OCI-LY7 (cell line): ENCODE data around the gene LRP1-AS.

Experiments
- EZH2phosphoT487 ChIP-seq: fragments of 200-600 bp; sonication (generic); IDR thresholded peaks from 2 replicates; pipeline ENCODE4 v1.6.1; 2018; ENCODE audit warnings: low read depth, borderline replicate concordance, mild to moderate bottlenecking, mixed run types, antibody characterized with exemption, low read length, moderate library complexity, mixed read lengths
- TF ChIP-seq, protein P1 (sequence below): fragments of 200-600 bp; sonication (generic); conservative IDR thresholded peaks from 2 replicates; pipeline ENCODE4 v1.5.1; 2014; ENCODE audit warnings: mild to moderate bottlenecking, antibody characterized with exemption, low read length, moderate library complexity, mixed read lengths

DNA sequence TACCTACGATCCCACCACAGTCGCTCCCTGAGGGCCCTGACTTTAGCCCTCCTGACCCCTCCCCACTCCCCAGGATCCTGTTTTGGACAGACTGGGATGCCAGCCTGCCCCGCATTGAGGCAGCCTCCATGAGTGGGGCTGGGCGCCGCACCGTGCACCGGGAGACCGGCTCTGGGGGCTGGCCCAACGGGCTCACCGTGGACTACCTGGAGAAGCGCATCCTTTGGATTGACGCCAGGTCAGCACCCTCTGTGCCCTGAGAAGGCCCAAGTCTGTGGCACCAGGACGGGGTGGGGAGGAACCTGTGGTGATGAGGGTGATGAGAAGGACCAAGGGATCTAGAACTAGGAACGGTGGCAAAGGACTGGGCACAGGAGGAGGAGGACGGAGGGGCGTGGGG, 29.9 kb upstream of the LRP1-AS start:
- TF ChIP-seq, protein P1, sequence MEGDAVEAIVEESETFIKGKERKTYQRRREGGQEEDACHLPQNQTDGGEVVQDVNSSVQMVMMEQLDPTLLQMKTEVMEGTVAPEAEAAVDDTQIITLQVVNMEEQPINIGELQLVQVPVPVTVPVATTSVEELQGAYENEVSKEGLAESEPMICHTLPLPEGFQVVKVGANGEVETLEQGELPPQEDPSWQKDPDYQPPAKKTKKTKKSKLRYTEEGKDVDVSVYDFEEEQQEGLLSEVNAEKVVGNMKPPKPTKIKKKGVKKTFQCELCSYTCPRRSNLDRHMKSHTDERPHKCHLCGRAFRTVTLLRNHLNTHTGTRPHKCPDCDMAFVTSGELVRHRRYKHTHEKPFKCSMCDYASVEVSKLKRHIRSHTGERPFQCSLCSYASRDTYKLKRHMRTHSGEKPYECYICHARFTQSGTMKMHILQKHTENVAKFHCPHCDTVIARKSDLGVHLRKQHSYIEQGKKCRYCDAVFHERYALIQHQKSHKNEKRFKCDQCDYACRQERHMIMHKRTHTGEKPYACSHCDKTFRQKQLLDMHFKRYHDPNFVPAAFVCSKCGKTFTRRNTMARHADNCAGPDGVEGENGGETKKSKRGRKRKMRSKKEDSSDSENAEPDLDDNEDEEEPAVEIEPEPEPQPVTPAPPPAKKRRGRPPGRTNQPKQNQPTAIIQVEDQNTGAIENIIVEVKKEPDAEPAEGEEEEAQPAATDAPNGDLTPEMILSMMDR = no peak
- no peak for TF ChIP-seq EZH2phosphoT487
